Peyer's patch (tissue), 4 donors: Measurements from ENCODE around the gene ARL6IP1.

ENCODE experiments used
- CTCF ChIP-seq, 6 experiments: fragments of 450-650 bp in 4 of 6; fragments of 200-600 bp in 2 of 6; sonication (generic) in 1 of 6; IDR thresholded peaks; one replicate each; pipeline ENCODE4 v1.5.1; 2017 to 2019; ENCODE audit warnings: antibody characterized with exemption in 6 of 6, mild to moderate bottlenecking in 3 of 6, moderate library complexity in 1 of 6
- POLR2A ChIP-seq, 2 donors: fragments of 450-650 bp; IDR thresholded peaks; one replicate each; pipeline ENCODE4 v1.5.1; 2017; ENCODE audit warnings: antibody characterized with exemption in 2 of 2, mild to moderate bottlenecking in 2 of 2, moderate library complexity in 2 of 2

GRCh38 chr16:18832613-18833012, 31.3 kb upstream of the ARL6IP1 start:
- TF ChIP-seq CTCF (IDR thresholded peaks at IDR 0.05) (no peak), POLR2A (IDR thresholded peaks at IDR 0.05) (no peak)
